ENCODE measurements around the gene FAM89B. TPM values are rescaled to one million over a fixed set of nuclear protein-coding genes. Genes with fewer than 3 reads are reported as not detected.

The FAM89B gene
- total and polyA plus RNA-seq, 2 of the 8 experiments (the other 6 are each of a cell fraction or from before 2014, with no cell fraction given), result 15.8 to 32.4 TPM

- no peak overlapping the region for H3K4me3 ChIP-seq (ENCODE audit: extremely low read depth in 1 of 4, insufficient read depth in 2 of 4, low read depth in 3 of 4, low read length in 4 of 4)
- CTCF ChIA-PET (ENCODE audit: partially characterized antibody), result interaction anchor here (1.0 to 2.9 kb wide), 5 partner anchors 9 to 170 kb away, joined by 4 to 12 read pairs (median 5); no protein-coding TSS in a partner anchor
- WGBS, 2 experiments (ENCODE audit: extremely low coverage in 1 of 2, insufficient coverage in 1 of 2, insufficient read length in 1 of 2, insufficient replicate concordance in 2 of 2, low coverage in 1 of 2, low lambda C conversion rate in 2 of 2, missing lambda C conversion rate in 1 of 2), result 92% methylated on average over 8 of the region's 8 CpGs; no CpG with 5 or more reads in 1 of the 2 experiments
- TF ChIP-seq POLR2AphosphoS5 (IDR thresholded peaks at IDR 0.05; ENCODE audit: low read depth, low read length), result no peak
- no peak for TF ChIP-seq SAP30 (IDR thresholded peaks at IDR 0.05; ENCODE audit: insufficient read depth, insufficient replicate concordance, low read length)
- peaks cover 0 to 17% (median 10%) of the 10 kb centered on the region in 4 experiments; a peak in 7 of 8 replicates for H3K36me3 ChIP-seq (ENCODE audit: control insufficient read depth in 2 of 4, insufficient read depth in 4 of 4, low read length in 3 of 4)
- no peak overlapping the region for H4K5ac ChIP-seq (ENCODE audit: insufficient read length, low read depth, low read length)
- H3K27ac ChIP-seq (ENCODE audit: low read depth, low read length), result no peak overlapping the region
- H3K56ac ChIP-seq (replicated peaks; ENCODE audit: insufficient read length, low read depth, low read length), result no peak overlapping the region
- no peak overlapping the region for H2BK120ac ChIP-seq (replicated peaks; ENCODE audit: low read depth, low read length)
- POLR2A ChIA-PET (ENCODE audit: partially characterized antibody), result interaction anchor here (0.8 to 7.7 kb wide), 6 partner anchors 9 to 170 kb away, joined by 3 to 87 read pairs (median 3); partner anchors contain the start of gene MALAT1
- H3K9me3 ChIP-seq (ENCODE audit: insufficient read depth in 2 of 2, low read depth in 1 of 2, low read length in 1 of 2), result no peaks in the 10 kb centered on the region
- H2BK12ac ChIP-seq (ENCODE audit: low read depth, low read length), result no peak overlapping the region
- no peak overlapping the region for H2BK5ac ChIP-seq (ENCODE audit: low read depth, low read length)
- peaks cover 0 to 4% (median 0%) of the 10 kb centered on the region in 4 experiments; a peak in 2 of 7 replicates for H3K27me3 ChIP-seq (replicated peaks in 1 of 4; ENCODE audit: control insufficient read depth in 3 of 4, extremely low read depth in 1 of 4, insufficient read depth in 3 of 4, low read length in 3 of 4)
- H3K18ac ChIP-seq (ENCODE audit: extremely low read depth, low read length), result no peak overlapping the region
- H3K14ac ChIP-seq (ENCODE audit: insufficient read length), result no peak overlapping the region
- peaks cover 0 to 3% of the 10 kb centered on the region in 2 experiments; a peak in 1 of 4 replicates for H3K79me2 ChIP-seq (ENCODE audit: control insufficient read depth in 1 of 2, insufficient read depth in 2 of 2, low read length in 2 of 2)
- H3K9ac ChIP-seq (replicated peaks in 1 of 4; ENCODE audit: extremely low read depth in 1 of 4, low read depth in 3 of 4, low read length in 3 of 4), result no peak overlapping the region
- no peak overlapping the region for H4K91ac ChIP-seq (replicated peaks; ENCODE audit: insufficient read length, low read length)
- peaks cover 0 to 14% (median 8%) of the 10 kb centered on the region in 4 experiments; a peak in 5 of 7 replicates for H3K4me1 ChIP-seq (replicated peaks in 1 of 4; ENCODE audit: control insufficient read depth in 3 of 4, insufficient read depth in 4 of 4, low read length in 3 of 4)
- H2AFZ ChIP-seq (ENCODE audit: low read length), result no peak overlapping the region
- no peak overlapping the region for H4K8ac ChIP-seq (ENCODE audit: extremely low read depth, insufficient read depth, low read length)
- peaks cover 13% of the 10 kb centered on the region for H3K23me2 ChIP-seq (ENCODE audit: low read depth, low read length)
- FAIRE-seq (no peak), DNase-seq (ENCODE audit: low read depth in 1 of 2, low spot score in 2 of 2) (no peak)
- H4K20me1 ChIP-seq (replicated peaks in 1 of 2; ENCODE audit: control insufficient read depth in 1 of 2, insufficient read depth in 2 of 2, low read length in 2 of 2), result peaks cover 0 to 15% of the 10 kb centered on the region in 2 experiments
- H2AK5ac ChIP-seq (ENCODE audit: low read depth, low read length), result no peak overlapping the region
- H2BK20ac ChIP-seq (ENCODE audit: low read length), result no peak overlapping the region
- H3K79me1 ChIP-seq (ENCODE audit: low read depth, low read length), result no peaks in the 10 kb centered on the region; the same call in 1 of the 2 replicates
- H3K4me2 ChIP-seq (ENCODE audit: insufficient read depth in 1 of 2, low read depth in 2 of 2, low read length in 2 of 2), result no peak overlapping the region; a peak in 1 of 4 replicates
- no peak overlapping the region for H3K4ac ChIP-seq (replicated peaks; ENCODE audit: insufficient read length, low read depth, low read length)
- H2BK15ac ChIP-seq (ENCODE audit: low read length), result no peak overlapping the region
- no peak overlapping the region for H3K23ac ChIP-seq (ENCODE audit: insufficient read length)
Observed at GRCh38 chr11:65526744-65527143, 45.6 kb upstream of the FAM89B start.

Measured in H1 (cell line).